Keratinocyte (primary cell): ENCODE results near the gene OR51E2. TPM values are rescaled to one million over a fixed set of nuclear protein-coding genes. Genes with fewer than 3 reads are reported as not detected.

ENCODE experiments used
- DNase-seq: peaks from one replicate; pipeline ENCODE4 v3.0.0-alpha.2; 2011; ENCODE audit warnings: low read depth, missing footprints, low spot score
- FAIRE-seq: peaks from 2 replicates; lab custom pipeline; 2011; peaks lifted over from hg19 to GRCh38; lab: Jason Lieb, UNC
- H2AFZ ChIP-seq: 2 replicates; pipeline ENCODE4 v1.6.0; 2012; ENCODE audit warnings: low read length, control low read depth, inconsistent platforms; ENCODE audit not compliant: control insufficient read depth
- H3K27ac ChIP-seq: 2 replicates; pipeline ENCODE4 v1.5.1; 2011; ENCODE audit warnings: low read length; ENCODE audit not compliant: control insufficient read depth, insufficient read depth
- H3K27me3 ChIP-seq: 3 replicates; pipeline ENCODE4 v1.6.0; 2011; ENCODE audit warnings: low read length; ENCODE audit not compliant: control insufficient read depth, insufficient read depth; ENCODE audit errors: extremely low read depth
- H3K36me3 ChIP-seq, 2 experiments: 2 replicates in 1 of 2; 3 replicates in 1 of 2; pipeline ENCODE4 v1.5.1; 2011; ENCODE audit warnings: low read length in 2 of 2, mild to moderate bottlenecking in 1 of 2; ENCODE audit not compliant: control insufficient read depth in 2 of 2, insufficient read depth in 2 of 2; ENCODE audit errors: extremely low read depth in 1 of 2
- H3K4me1 ChIP-seq: 3 replicates; pipeline ENCODE4 v1.5.1; 2011; ENCODE audit warnings: low read length; ENCODE audit not compliant: control insufficient read depth, insufficient read depth; ENCODE audit errors: extremely low read depth
- H3K4me2 ChIP-seq: 3 replicates; pipeline ENCODE4 v1.6.0; 2011; ENCODE audit warnings: low read depth, low read length; ENCODE audit not compliant: control insufficient read depth, insufficient read depth; ENCODE audit errors: extremely low read depth
- H3K4me3 ChIP-seq, 3 experiments: fragments of 200-600 bp in 1 of 3; sonication (generic) in 1 of 3; 2 replicates in 2 of 3; 3 replicates in 1 of 3; pipeline ENCODE4 v1.5.1; 2011 to 2016; ENCODE audit warnings: low read length in 3 of 3, mild to moderate bottlenecking in 3 of 3, control low read depth in 2 of 3, inconsistent platforms in 1 of 3, low read depth in 1 of 3, mixed read lengths in 1 of 3, mixed run types in 1 of 3, moderate library complexity in 1 of 3; ENCODE audit not compliant: control insufficient read depth in 2 of 3, insufficient read depth in 2 of 3; ENCODE audit errors: extremely low read depth in 1 of 3
- H3K79me2 ChIP-seq: 2 replicates; pipeline ENCODE4 v1.6.0; 2012; ENCODE audit warnings: low read length; ENCODE audit not compliant: control insufficient read depth, insufficient read depth
- H3K9ac ChIP-seq: 3 replicates; pipeline ENCODE4 v1.6.0; 2011; ENCODE audit warnings: low read length; ENCODE audit not compliant: control insufficient read depth, insufficient read depth; ENCODE audit errors: extremely low read depth
- H3K9me1 ChIP-seq: 3 replicates; pipeline ENCODE4 v1.6.0; 2011; ENCODE audit warnings: low read length; ENCODE audit not compliant: control insufficient read depth, insufficient read depth; ENCODE audit errors: extremely low read depth
- H3K9me3 ChIP-seq: 2 replicates; pipeline ENCODE4 v1.5.1; 2012; ENCODE audit warnings: low read depth, low read length; ENCODE audit not compliant: control insufficient read depth
- H4K20me1 ChIP-seq: 3 replicates; pipeline ENCODE4 v1.6.0; 2011; ENCODE audit warnings: low read length; ENCODE audit not compliant: control insufficient read depth, insufficient read depth; ENCODE audit errors: extremely low read depth
- EZH2 ChIP-seq: IDR thresholded peaks from one replicate; pipeline ENCODE4 v1.6.1; 2012; ENCODE audit warnings: inconsistent platforms, mild to moderate bottlenecking, low read length, moderate library complexity
- dilution Hi-C: fragments of 300-500 bp; cut with MboI; formaldehyde crosslinking; loops from one replicate; pipeline ENCODE4 v1.7.0; 2020; ENCODE audit warnings: low sequenced_read_pairs; ENCODE audit not compliant: extremely low pct_ligation_motif_present
- polyA plus RNA-seq, 5 experiments: library from polyadenylated mRNA; depleted of rRNA in 3 of 5; stranded (reverse) in 3 of 5; stranded (forward) in 1 of 5; unstranded in 1 of 5; fragments of >200 nt; gene quantifications; 1 replicate in 1 of 5; 2 replicates in 3 of 5; 3 replicates in 1 of 5; pipeline versions ENCODE4 v1.2.1 to v1.2.3, GENCODE V29; 2011 to 2012; ENCODE audit warnings: missing spikeins in 2 of 5, low read depth in 1 of 5, low replicate concordance in 1 of 5
- TF ChIP-seq, protein P1 (sequence below), 3 experiments: IDR thresholded peaks in 1 of 3; conservative IDR thresholded peaks in 1 of 3; optimal IDR thresholded peaks in 1 of 3; 2 replicates in 2 of 3; 3 replicates in 1 of 3; pipeline versions ENCODE3 to v1.5.1; 2011; ENCODE audit warnings: low read length in 3 of 3, mild to moderate bottlenecking in 3 of 3, moderate library complexity in 2 of 3, control low read depth in 1 of 3, inconsistent platforms in 1 of 3; ENCODE audit not compliant: insufficient read depth in 2 of 3; ENCODE audit errors: extremely low read depth in 1 of 3

OR51E2 gene
- polyA plus RNA-seq, 1 donor (not counting 4 experiments of a cell fraction or from before 2014, with no cell fraction given) = 0.03 TPM

DNA sequence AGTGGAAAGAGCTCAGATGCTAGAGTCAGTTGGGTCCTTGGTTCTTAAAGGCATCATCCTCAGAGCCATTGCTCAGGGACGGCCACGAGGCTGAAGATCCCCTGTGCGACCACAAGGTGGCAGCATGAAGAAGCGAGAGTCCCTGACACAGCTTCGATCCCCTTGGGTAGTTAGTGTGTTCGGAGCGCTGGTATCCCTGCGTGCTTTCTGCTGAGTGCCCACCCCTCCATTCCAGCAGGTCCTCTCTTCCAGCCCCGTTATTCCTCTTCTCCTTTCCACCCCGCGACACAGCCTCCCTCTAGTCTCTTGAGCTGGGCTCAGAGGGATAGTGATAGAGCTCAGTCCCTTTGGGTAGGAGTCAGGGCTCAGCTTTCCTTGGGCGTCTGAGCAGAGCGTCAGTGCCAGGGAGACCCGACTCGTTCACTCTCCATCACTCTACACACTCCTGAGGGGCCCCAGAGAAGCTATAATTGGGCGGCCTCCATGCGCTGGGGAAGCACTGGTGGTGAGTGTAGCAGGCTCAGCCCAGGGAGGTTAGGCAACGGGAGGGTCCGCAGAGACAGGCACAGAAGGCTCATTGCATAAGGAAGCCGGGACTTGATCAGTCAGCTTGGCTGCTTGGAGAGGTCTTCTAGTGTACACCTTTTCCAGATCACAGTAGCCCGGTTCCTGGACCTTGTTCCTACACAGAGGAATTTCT, 60.5 kb downstream of the OR51E2 start, which contains the start of gene OR51D1:
Gene OR51D1, plus strand, starts transcription at position 516 of the 700 bp plus-strand sequence. CDS start 2,314 bp downstream, outside the sequence.
- Histone ChIP-seq H3K36me3 (no peaks in the 10 kb centered on the region), H3K4me3 (no peak within 1 kb of the TSS), H3K27ac (no peak within 1 kb of the TSS), H4K20me1 (no peaks in the 10 kb centered on the region), H3K4me1 (no peaks in the 10 kb centered on the region), H3K27me3 (peaks cover 6% of the 10 kb centered on the region), H3K4me2 (peak within 1 kb of the TSS; percentile 20), H3K79me2 (no peaks in the 10 kb centered on the region), H3K9me1 (no peaks in the 10 kb centered on the region), H3K9ac (no peak within 1 kb of the TSS), H2AFZ (peak within 1 kb of the TSS; percentile 24), H3K9me3 (no peaks in the 10 kb centered on the region)
- FAIRE-seq (peak; percentile 85), DNase-seq (peak; percentile 19)
- dilution Hi-C loops = no loop called here
- TF ChIP-seq, protein P1, sequence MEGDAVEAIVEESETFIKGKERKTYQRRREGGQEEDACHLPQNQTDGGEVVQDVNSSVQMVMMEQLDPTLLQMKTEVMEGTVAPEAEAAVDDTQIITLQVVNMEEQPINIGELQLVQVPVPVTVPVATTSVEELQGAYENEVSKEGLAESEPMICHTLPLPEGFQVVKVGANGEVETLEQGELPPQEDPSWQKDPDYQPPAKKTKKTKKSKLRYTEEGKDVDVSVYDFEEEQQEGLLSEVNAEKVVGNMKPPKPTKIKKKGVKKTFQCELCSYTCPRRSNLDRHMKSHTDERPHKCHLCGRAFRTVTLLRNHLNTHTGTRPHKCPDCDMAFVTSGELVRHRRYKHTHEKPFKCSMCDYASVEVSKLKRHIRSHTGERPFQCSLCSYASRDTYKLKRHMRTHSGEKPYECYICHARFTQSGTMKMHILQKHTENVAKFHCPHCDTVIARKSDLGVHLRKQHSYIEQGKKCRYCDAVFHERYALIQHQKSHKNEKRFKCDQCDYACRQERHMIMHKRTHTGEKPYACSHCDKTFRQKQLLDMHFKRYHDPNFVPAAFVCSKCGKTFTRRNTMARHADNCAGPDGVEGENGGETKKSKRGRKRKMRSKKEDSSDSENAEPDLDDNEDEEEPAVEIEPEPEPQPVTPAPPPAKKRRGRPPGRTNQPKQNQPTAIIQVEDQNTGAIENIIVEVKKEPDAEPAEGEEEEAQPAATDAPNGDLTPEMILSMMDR (optimal IDR thresholded peaks at IDR 0.05 in 1 of 3, IDR thresholded peaks at IDR 0.05 in 1 of 3, conservative IDR thresholded peaks at IDR 0.05 in 1 of 3; ENCODE audit: extremely low read depth in 1 of 3, insufficient read depth in 2 of 3, low read length in 3 of 3) = peak; percentile 95
- TF ChIP-seq EZH2 = no peak

DNA sequence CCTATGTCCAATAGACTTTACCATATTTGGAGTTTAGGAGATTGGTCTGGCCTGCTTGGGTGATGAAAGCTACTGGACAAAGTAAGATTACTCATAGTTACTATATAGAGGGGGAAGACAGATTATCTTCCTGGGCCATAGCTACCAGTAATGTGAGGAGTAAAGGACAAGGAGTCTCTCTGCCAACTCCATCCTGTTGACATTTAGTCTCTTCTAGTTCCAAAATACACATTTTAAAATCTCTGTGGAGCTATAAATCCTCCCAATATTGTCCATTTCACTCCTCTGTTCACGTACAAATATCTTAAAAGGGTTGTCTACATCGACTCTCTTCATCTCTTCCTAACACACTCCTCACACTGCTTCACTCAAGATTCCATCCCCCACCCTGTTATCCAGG, 61.5 kb downstream of the OR51E2 start:
- peaks cover 6% of the 10 kb centered on the region for H3K27me3 ChIP-seq
- no peak overlapping the region for H2AFZ ChIP-seq
- H3K27ac ChIP-seq = no peak overlapping the region
- H4K20me1 ChIP-seq = no peaks in the 10 kb centered on the region
- no peak overlapping the region for H3K4me3 ChIP-seq
- H3K9me1 ChIP-seq = no peaks in the 10 kb centered on the region
- H3K36me3 ChIP-seq = no peaks in the 10 kb centered on the region
- H3K4me1 ChIP-seq = no peaks in the 10 kb centered on the region
- no peak overlapping the region for H3K9ac ChIP-seq
- TF ChIP-seq EZH2 = no peak
- TF ChIP-seq, protein P1 (optimal IDR thresholded peaks at IDR 0.05 in 1 of 3, IDR thresholded peaks at IDR 0.05 in 1 of 3, conservative IDR thresholded peaks at IDR 0.05 in 1 of 3; ENCODE audit: extremely low read depth in 1 of 3, insufficient read depth in 2 of 3, low read length in 3 of 3) = no peak
- no peak for DNase-seq
- H3K9me3 ChIP-seq = no peaks in the 10 kb centered on the region
- dilution Hi-C loops = no loop called here
- no peak overlapping the region for H3K4me2 ChIP-seq
- no peaks in the 10 kb centered on the region for H3K79me2 ChIP-seq
- no peak for FAIRE-seq

Other genes starting within 250 kb of the OR51E2 start
- gene OR52K2, start 248.6 kb downstream of the OR51E2 start, polyA plus RNA-seq = not detected in 3 replicates
- gene OR52K1, start 215.2 kb downstream of the OR51E2 start, polyA plus RNA-seq = not detected in 3 replicates
- gene OR52M1, start 152.7 kb downstream of the OR51E2 start, polyA plus RNA-seq = not detected in 3 replicates
- gene OR52I2, start 116.1 kb downstream of the OR51E2 start, polyA plus RNA-seq = not detected in 3 replicates
- not detected in 3 replicates for gene OR52I1, start 103.8 kb downstream of the OR51E2 start, polyA plus RNA-seq
- gene TRIM68, start 89.6 kb downstream of the OR51E2 start, polyA plus RNA-seq = 4.9 to 7.0 TPM (median 6.5 TPM) in 3 replicates
- gene OR51D1, start 60.4 kb downstream of the OR51E2 start, polyA plus RNA-seq = not detected in 3 replicates
- gene OR51E1, start 53.9 kb downstream of the OR51E2 start, polyA plus RNA-seq = not detected in 3 replicates
- not detected in 3 replicates for gene MMP26, start 6.9 kb upstream of the OR51E2 start, polyA plus RNA-seq
- gene OR51F1, start 72.1 kb upstream of the OR51E2 start, polyA plus RNA-seq = not detected in 3 replicates
- not detected in 3 replicates for gene OR52R1, start 106.5 kb upstream of the OR51E2 start, polyA plus RNA-seq
- not detected in 3 replicates for gene OR51F2, start 123.5 kb upstream of the OR51E2 start, polyA plus RNA-seq
- gene OR51S1, start 151.4 kb upstream of the OR51E2 start, polyA plus RNA-seq = not detected in 3 replicates
- not detected in 3 replicates for gene OR51T1, start 184.0 kb upstream of the OR51E2 start, polyA plus RNA-seq
- not detected in 3 replicates for gene OR51A7, start 205.9 kb upstream of the OR51E2 start, polyA plus RNA-seq
- gene OR51G2, start 221.5 kb upstream of the OR51E2 start, polyA plus RNA-seq = not detected in 3 replicates
- gene OR51G1, start 226.5 kb upstream of the OR51E2 start, polyA plus RNA-seq = not detected in 3 replicates
- gene OR51A4, start 249.8 kb upstream of the OR51E2 start, polyA plus RNA-seq = not detected in 3 replicates